D721Med (cell line): Measurements from ENCODE around the gene TRERF1.

Experiments used
- DNase-seq: peaks from one replicate; pipeline ENCODE4 v3.0.0; 2011; ENCODE audit warnings: low spot score; ENCODE audit not compliant: insufficient read length
- FAIRE-seq: peaks from 2 replicates; lab custom pipeline; 2011; peaks lifted over from hg19 to GRCh38; lab: Jason Lieb, UNC
- TF ChIP-seq, protein P1 (sequence below): IDR thresholded peaks from 2 replicates; pipeline ENCODE4 v1.5.1; 2012; ENCODE audit warnings: mild to moderate bottlenecking, control low read depth; ENCODE audit not compliant: insufficient read depth; ENCODE audit errors: missing control alignments

TRERF1 gene

GRCh38 chr6:42254505-42254904, 197.2 kb downstream of the TRERF1 start:
- TF ChIP-seq, protein P1, sequence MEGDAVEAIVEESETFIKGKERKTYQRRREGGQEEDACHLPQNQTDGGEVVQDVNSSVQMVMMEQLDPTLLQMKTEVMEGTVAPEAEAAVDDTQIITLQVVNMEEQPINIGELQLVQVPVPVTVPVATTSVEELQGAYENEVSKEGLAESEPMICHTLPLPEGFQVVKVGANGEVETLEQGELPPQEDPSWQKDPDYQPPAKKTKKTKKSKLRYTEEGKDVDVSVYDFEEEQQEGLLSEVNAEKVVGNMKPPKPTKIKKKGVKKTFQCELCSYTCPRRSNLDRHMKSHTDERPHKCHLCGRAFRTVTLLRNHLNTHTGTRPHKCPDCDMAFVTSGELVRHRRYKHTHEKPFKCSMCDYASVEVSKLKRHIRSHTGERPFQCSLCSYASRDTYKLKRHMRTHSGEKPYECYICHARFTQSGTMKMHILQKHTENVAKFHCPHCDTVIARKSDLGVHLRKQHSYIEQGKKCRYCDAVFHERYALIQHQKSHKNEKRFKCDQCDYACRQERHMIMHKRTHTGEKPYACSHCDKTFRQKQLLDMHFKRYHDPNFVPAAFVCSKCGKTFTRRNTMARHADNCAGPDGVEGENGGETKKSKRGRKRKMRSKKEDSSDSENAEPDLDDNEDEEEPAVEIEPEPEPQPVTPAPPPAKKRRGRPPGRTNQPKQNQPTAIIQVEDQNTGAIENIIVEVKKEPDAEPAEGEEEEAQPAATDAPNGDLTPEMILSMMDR, result no peak
- DNase-seq (no peak), FAIRE-seq (no peak)

GRCh38 chr6:42251911-42252637, 199.7 kb downstream of the TRERF1 start:
- TF ChIP-seq, protein P1, result no peak
- FAIRE-seq, result no peak
- DNase-seq, result no peak

- FAIRE-seq, result no peak
- TF ChIP-seq, protein P1, result no peak
- DNase-seq, result no peak
These were observed 200.2 kb downstream of the TRERF1 start for GRCh38 chr6:42251500-42251899.

DNA sequence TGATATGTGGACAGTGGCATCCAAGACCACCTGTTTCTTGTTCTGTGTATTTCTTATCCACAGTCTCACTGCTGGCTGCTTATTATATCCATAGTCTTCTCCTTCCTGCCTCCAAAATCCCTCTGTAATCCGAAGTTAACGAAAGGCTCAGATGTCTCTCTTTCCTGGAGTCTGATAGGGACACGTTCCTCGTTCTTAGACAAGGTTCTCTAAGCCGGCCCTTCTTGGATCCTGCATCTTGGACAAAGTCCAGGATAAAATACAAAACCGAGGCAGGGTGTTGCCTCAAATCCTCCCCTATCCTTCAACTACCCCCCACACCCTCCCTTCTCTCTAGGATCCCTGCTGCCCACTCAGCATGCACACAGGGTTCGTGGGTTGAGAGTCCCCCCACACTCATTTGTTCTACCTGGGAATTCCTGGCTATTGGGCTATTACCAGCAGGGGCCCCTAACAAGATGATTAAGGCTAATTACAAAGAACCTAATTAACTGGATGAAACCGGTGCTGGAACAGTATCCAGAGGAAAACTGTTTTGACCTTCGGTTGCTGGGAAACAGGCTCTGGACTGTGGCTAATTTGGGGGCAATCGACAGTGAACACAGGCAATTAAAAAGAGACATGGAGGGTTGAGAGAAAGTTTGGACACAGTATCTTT, 201.3 kb downstream of the TRERF1 start:
- TF ChIP-seq, protein P1, result no peak
- DNase-seq, result no peak
- FAIRE-seq, result no peak

- DNase-seq, result no peak
- TF ChIP-seq, protein P1, result no peak
- FAIRE-seq, result no peak
These were observed 202.4 kb downstream of the TRERF1 start for GRCh38 chr6:42249279-42249678.

- FAIRE-seq, result no peak
- TF ChIP-seq, protein P1, result no peak
- no peak for DNase-seq
These were observed 208.7 kb downstream of the TRERF1 start for GRCh38 chr6:42243046-42243445.

GRCh38 chr6:42241915-42242314, 209.8 kb downstream of the TRERF1 start:
- no peak for DNase-seq
- TF ChIP-seq, protein P1, result no peak
- no peak for FAIRE-seq
